Eye (tissue), 1 donor: Measurements from ENCODE around the gene PTPRE.

Experiments used
- DNase-seq: peaks from one replicate; pipeline ENCODE4 v3.0.0-alpha.2; 2015

The PTPRE gene

DNA sequence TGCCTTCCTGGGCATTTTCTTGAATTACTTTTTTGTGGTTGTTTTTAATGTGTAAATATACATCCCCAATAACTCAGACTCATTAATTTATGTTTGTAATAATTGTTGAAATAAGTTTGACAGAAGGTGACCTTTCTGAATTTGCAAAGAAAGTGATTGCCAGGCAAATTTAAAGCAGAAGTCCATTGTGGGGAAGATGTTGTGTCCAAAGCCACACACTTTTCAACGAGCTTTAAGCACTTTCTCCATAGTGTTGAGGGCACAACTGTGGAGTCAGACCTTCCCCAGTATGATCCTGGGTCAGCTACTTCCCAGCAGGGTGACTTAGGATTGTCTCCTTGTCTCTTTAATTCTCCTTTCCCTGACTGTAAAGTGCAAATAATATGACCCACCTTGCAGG is 52.5 kb downstream of the PTPRE start:
- DNase-seq: no peak

DNA sequence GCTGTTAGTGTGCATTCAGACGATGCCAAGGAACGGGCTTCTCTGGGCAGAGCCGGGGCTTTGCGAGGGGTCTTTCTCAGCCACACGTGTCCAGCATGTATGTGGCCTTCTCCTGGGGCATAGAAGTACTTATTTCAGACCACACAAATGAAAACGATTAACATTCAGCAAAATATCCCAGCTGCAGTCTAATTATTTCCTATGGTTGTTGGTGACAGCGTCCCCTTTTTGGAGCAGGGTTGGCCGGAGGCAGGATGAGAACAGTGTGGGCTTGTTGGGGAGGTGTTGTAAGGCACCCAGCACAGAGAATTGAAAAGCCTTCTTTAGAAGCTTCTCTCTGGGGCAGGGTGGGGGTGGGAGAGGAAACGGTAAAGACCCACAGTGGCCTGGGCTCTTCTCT is 54.2 kb downstream of the PTPRE start:
- DNase-seq: no peak

- DNase-seq: no peak
Observed at GRCh38 chr10:127962205-127962604, 55.3 kb downstream of the PTPRE start.

DNA sequence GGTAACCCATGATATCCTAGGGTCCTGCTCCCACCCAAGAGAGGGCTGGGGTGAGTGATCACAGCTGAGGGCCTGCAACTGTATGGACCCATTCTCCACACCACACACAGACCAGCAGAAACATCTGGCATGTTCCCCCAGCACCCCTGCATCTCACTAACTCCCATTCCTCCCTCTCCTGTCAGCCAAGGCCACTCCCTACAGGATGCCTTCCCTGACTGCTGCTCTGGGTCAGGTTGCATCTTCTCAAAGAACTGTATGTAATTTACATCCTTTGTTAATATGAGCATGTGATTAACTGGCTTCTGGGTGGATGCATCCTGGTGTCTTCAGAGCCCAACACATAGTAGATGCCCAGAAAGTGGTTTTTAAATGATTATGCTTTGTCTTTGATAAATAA is 56.2 kb downstream of the PTPRE start:
- DNase-seq: no peak

DNA sequence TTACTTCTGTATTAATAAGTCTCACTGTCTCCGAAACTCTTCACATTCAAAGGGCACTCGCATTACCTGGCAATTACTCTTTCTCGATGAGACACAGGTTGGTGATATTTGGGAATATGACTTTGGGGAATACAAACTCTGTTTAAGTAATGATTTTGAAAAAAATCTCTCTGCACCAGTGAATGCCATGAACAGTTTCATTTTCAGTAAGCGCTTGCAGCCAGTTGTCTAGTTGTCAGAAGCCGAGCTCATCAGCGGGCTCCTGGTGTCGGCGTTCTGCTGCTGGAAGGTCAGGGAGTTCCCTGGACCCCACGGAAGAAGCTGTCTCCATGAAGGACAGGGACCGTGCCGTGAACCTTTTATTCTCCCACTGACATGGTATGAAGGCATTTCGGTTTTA is 57.7 kb downstream of the PTPRE start:
- no peak for DNase-seq

DNA sequence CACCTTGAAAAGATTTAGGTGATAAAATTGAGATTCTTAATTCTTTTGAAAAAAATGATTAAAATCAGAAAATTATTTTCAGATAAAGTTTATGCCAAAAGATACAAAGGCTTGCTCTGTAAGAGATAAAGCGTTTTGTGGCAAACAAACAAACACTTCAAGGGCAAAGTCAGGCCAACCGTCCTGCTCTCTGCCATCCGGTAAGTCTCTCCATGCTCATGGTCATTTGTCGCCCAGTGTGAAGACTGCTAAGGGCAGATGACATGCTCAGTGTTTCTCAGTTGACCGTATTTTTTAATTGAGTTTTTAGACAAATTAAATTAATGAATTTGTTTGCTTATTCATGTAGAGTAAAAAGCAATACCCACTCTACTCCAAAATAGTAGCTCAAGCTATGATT is 60.0 kb downstream of the PTPRE start:
- no peak for DNase-seq

DNA sequence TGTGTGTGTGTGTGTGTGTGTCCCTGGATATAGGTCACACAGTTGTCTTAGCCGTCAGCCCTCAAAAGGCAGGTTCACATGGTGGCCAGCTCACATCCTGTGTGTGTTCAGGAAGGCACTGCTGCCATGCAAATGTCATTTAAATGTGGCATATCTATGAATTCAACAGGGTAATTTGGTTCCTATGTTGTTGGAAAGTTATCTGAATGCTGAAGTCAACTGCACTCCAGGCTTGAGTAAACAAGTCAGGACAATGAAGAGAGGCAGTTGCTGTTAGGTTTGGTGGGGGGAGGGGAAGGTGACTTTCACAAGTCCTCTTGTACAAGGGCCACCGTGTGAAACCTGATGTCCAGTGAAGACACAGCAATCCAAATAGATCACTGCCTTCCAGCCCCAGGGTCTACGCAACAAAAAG is 61.1 kb downstream of the PTPRE start:
- DNase-seq: no peak

- DNase-seq: no peak
Observed at GRCh38 chr10:127968659-127969058, 61.8 kb downstream of the PTPRE start.

- no peak for DNase-seq
Observed at GRCh38 chr10:127971101-127971946, 64.4 kb downstream of the PTPRE start.

GRCh38 chr10:127971963-127972615 is 65.2 kb downstream of the PTPRE start:
- DNase-seq: no peak

DNA sequence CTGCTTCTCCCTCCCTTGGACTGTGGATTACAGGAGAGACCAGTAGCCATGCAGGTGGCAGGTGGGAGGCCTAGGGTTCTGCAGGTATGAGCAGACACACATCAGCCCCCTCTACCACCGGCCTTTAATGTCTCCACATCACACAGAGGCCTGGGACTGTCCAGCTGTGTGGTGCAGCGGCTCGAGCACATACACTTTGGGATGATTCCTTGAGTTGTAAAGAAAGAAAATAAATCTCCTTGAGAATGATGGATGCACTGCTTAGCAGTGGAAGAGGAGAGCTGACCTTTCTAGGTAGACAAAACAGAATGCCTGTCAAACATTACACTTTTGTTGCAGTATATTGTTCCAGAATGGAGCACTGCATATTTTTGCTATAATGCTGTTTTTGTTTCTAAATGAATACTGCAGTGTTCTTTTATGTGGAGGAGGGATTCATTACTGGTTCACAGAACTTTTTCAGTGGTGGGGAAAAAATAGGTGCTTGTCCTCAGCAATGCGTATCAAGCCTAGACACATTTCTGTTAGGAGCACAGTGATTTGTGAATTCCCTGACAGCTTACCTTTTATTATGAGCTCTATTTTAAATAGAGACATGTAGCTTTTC is 66.0 kb downstream of the PTPRE start:
- DNase-seq: no peak

DNA sequence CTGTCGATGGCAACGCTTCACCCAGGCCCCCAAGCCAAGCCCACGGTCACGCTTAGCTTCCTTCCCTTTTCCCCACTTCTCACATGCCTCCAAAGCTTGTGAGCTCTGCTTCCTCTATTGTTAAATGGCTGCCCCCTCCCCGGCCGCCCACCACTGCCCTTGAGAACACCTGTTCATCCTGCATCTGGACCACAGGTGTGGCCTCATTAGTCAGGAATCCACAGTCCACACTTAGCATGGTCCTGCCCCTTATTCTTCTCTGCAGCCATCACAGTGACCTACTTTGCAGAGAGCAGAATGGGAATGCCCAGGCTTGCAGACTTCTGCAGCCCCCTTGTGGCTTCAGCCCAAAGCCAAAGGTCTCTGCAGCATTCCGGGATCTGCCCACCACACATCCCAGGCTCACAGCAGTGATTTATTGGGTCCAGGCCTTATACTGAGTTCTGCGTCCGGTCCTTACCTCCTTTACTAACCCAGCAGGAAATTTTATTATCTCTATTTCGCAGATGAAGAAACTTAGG is 66.9 kb downstream of the PTPRE start:
- peak; percentile 41 for DNase-seq

DNA sequence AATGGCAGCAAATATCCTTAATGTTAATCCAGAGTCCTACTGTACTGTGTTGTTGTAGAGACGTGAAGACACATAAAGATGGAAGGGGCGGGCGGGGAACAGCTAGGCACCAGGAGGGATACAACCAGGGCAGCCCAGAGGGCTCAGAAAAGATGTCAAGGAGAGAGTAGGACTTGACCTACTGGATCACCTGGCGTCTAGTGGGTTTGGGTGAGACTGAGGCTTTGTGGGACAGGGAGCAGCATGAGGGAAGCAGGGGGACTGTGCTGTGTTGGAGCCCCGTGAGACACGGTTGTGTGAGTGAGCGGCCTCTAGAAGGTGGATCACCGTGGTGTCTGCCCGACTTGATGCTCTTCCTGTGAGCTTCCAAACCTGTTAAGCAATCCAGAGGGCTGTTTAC is 68.0 kb downstream of the PTPRE start:
- no peak for DNase-seq

GRCh38 chr10:127976286-127976685 is 69.4 kb downstream of the PTPRE start:
- DNase-seq: no peak

DNA sequence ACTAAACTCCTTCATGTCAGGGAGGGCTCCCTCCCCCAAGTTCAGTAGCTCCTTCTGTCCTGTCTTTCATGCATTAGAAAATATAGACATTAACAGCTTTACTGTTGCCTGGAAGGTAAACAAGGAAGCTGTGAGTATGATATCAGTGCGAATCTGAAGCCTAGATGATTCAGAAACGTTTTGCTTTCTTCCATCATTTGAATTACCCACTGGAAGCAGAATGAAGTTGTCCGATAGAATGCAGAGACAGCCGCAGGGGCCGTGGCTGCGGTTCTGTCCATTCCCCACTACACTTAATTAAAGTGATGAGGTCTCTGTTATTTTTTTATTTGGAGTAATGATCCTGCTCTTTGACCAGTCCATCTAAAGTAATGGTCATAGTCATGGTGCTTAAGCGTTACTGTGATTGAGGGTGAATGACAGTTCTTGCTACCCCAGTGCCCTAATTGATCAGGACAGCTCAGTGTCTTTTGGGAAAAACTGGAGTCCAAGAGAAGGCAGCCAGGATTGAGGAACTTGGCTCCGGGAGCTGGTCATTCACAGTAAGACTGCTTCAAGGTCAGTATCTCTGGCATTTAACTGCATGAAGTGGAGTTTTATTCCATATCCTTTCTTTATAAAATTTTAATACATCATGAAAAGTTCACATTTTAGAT is 69.9 kb downstream of the PTPRE start:
- peak; percentile 60 for DNase-seq

GRCh38 chr10:127977357-127978009 is 70.6 kb downstream of the PTPRE start:
- no peak for DNase-seq

DNA sequence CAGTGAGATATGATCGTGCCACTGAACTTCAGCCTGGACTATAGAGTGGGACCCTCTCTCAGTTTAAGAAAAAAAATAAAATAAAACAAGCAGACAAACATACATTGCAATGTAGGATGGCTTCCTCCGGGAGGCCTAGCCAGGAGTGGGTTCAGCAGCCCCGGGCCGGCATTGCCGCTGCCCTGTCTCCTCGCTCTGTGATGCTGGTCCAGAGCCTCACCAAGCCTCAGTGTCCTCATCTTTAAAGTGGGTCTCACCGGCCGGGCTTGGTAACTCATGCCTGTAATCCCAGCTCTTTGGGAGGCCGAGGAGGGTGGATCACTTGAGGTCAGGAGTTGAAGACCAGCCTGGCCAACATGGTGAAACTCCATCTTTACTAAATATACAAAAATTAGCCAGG is 71.6 kb downstream of the PTPRE start:
- DNase-seq: no peak

- DNase-seq: no peak
Observed at GRCh38 chr10:127979045-127979444, 72.1 kb downstream of the PTPRE start.

DNA sequence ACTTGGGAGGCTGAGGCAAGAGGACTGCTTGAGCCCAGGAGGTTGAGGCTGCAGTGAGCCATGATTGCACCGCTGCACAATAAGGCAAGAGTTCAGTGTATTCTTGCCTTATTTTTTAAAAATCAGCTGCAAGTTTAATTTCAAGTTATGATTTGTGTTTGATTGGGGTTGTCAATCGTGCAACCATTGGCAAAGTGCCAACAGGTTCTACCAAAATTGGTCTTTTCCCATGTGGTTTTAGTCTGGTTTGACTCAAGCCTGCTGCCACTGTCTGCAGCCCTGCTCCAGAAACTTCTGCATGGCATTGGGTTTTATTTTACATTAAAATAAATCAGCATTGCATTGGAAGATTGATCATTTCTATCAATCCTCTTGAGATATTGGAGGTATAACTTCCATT is 72.7 kb downstream of the PTPRE start:
- DNase-seq: no peak

GRCh38 chr10:127980898-127981297 is 74.0 kb downstream of the PTPRE start:
- DNase-seq: no peak

GRCh38 chr10:127982601-127983000 is 75.7 kb downstream of the PTPRE start:
- DNase-seq: no peak

DNA sequence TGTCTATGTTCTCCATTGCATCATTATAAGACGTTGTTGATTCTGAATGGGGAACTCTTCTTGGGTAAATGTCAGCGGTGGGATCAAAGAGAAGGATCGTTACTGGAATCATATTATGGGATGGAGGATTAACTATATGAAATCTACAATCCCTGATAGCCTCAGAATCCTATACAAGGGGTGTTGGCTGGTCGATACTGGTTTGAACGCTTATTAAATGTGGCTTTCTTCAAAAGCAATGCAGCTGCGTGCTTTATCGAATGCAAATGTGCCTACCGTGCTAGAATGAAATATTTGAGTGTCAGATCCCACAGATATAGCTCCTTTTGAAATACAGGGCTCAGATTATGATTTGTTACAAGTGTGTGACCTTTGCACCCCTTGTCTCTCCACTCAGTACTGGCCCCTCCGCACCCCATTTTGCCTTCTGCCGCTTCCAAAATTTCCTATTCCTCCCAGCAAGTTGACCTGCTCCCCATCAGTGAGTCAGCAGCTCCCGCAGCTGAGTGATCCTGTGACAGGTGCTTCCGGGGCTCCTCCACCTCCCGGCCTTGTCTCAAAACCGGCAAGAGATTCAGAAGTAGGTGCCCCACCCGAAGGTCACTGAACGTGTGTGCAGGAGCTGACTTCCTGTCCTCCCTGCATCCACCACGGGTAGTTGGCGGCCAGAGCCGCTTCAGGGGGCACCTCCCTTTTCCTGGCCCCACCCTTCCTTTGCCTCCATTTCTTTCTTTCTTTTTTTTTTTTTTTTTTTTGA is 76.6 kb downstream of the PTPRE start:
- no peak for DNase-seq
